ENCODE results near the gene HDAC5. TPM values are rescaled to one million over a fixed set of nuclear protein-coding genes. Genes with fewer than 3 reads are reported as not detected.
A peak's percentile ranks its signal among the peaks of the same experiment; 100 is the strongest.
"Not testable (repeated sequence)": the region's sequence is repeated elsewhere in the genome, so short reads cannot be mapped to it uniquely, and the experiment has no call there.

HDAC5 gene
- total and polyA plus RNA-seq, 12 donors = 4.8 to 144 (median 73.0) TPM

DNA sequence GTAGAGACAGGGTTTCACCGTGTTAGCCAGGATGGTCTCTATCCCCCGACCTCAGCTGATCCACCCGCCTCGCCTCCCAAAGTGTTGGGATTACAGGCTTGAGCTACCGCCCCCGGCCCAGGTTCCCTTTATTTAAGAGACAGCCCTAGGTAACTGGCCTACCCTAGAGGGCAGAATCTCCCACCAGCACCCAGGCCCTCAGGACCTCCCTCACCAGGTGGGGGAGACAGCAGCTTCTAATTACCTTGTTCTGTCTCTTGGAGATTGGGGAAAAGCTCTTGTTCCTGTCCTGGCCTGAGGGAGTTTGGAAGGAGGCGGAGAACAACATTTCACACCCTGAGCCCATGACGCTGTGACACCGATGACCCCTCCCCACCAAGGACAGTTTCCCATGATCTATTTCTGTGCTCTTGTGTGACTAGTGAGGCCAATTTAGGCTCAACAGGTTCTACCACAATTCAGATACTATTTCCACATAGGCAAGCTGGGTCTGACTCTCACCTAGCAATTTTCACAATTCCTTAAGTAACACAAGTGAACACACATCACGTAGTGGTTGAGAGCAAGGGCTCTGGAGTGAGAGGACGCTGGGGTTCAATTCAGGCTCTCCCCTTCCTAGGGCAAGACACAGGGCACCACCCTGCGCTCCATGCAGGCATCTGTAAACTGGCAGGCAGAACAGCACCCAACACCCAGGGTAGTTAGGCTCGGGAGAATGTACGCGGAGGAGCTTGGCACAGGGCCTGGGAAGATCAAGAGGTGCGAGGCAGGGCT is 20.4 kb downstream of the HDAC5 start:
- Histone ChIP-seq H3K27me3 (no peaks in the 10 kb centered on the region), H3K9me3 (replicated peaks in 1 of 3) (no peaks in the 10 kb centered on the region), H3K4me1 (replicated peaks in 1 of 2) (peaks cover 11 to 20% of the 10 kb centered on the region in 2 donors), H3K27ac (peak overlapping the region in 1 of 5 donors; percentile 0), H3K36me3 (replicated peaks in 1 of 2) (no peaks in the 10 kb centered on the region), H3K4me3 (no peak overlapping the region)
- intact Hi-C loops (cut with DNase I) = no loop called here
- 85 to 90% (median 88%) methylated on average over 15 to 16 of the region's 16 CpGs for whole genome bisulfite sequencing, 4 donors
- TF ChIP-seq, protein P1, sequence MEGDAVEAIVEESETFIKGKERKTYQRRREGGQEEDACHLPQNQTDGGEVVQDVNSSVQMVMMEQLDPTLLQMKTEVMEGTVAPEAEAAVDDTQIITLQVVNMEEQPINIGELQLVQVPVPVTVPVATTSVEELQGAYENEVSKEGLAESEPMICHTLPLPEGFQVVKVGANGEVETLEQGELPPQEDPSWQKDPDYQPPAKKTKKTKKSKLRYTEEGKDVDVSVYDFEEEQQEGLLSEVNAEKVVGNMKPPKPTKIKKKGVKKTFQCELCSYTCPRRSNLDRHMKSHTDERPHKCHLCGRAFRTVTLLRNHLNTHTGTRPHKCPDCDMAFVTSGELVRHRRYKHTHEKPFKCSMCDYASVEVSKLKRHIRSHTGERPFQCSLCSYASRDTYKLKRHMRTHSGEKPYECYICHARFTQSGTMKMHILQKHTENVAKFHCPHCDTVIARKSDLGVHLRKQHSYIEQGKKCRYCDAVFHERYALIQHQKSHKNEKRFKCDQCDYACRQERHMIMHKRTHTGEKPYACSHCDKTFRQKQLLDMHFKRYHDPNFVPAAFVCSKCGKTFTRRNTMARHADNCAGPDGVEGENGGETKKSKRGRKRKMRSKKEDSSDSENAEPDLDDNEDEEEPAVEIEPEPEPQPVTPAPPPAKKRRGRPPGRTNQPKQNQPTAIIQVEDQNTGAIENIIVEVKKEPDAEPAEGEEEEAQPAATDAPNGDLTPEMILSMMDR (IDR thresholded peaks at IDR 0.05) = no peak
- TF ChIP-seq POLR2A (IDR thresholded peaks at IDR 0.05) = no peak
- DNase-seq = no peak

DNA sequence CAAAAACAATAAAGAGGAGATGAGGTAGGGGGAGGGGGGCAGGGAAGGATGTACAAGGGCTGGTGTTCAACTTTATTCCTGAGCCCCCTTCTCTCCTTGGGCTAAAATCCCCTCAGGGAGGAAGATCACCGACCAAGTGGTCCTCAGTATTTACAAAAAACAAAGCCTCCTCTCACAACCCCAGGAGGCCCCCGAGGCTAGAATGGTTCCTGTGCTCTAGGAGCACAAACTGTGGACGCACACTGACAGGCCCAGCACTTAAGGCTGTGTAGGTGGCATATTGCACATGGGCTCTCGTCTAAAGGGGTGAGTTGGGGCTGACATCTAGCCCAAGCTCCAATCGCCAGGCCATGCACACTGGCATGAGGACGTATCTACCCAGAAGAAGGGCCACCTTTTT is 21.6 kb downstream of the HDAC5 start:
- H3K4me1 ChIP-seq (replicated peaks in 1 of 2) = peaks cover 16 to 20% of the 10 kb centered on the region in 2 donors
- intact Hi-C loops (cut with DNase I); H3K36me3 ChIP-seq (replicated peaks in 1 of 2); H3K27me3 ChIP-seq; H3K4me3 ChIP-seq; H3K9me3 ChIP-seq (replicated peaks in 1 of 3); DNase-seq; H3K27ac ChIP-seq: not testable (repeated sequence)
- WGBS, 4 donors = 82 to 90% (median 87%) methylated on average over 2 to 6 of the region's 6 CpGs

DNA sequence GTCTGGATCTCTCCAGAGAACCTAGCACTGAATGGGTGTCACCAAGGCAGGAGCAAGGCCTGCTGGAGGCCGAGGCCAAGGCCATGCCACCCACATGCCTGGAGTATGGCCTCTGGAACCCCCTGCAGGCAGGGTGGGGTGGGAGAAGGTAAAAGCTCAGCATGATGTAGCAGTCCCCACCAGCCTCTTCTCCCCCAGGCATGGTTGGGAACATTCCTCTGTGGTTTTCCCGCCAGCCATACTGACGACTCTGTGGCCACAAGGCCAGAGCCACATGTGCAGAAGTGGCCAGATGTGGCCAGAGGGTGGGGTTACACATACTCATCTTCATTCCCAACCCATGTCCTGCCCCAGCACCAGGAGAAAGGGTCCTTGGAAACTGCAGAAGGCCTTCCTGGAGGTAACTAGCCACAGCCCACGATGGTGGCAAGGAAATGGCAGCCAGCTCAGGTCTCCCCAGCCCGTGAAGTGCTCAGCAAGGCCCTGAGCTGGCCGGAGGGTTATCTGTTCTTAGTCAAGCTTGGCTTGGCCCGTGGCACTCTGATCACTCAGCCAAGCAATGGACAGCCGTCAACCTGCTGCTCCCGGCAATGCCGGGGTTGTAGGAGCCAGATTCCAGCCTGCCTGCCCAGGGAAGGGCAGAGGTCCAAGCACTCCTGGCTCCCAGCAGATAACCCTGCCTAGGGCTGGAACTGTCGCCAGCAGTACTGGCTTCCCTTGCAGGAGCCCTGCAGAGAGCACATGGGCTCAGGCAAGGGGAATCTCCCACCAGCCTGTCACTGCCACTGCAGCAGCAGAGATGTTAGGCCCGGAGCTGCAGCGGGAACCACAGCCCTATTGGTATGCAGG is 26.1 kb downstream of the HDAC5 start:
- Histone ChIP-seq H3K36me3 (replicated peaks in 1 of 2) (peaks cover 0 to 15% of the 10 kb centered on the region in 2 donors), H3K9me3 (replicated peaks in 1 of 3) (no peaks in the 10 kb centered on the region), H3K4me3 (no peak overlapping the region), H3K27me3 (no peaks in the 10 kb centered on the region), H3K4me1 (replicated peaks in 1 of 2) (peaks cover 29 to 35% of the 10 kb centered on the region in 2 donors), H3K27ac (peak overlapping the region in 3 of 5 donors; percentile 26 to 89 (median 87))
- no peak for TF ChIP-seq POLR2A (IDR thresholded peaks at IDR 0.05)
- TF ChIP-seq, protein P1 (IDR thresholded peaks at IDR 0.05) = no peak
- intact Hi-C loops (cut with DNase I) = no loop called here
- peak in 4 of 7 donors; percentile 45 to 70 (median 58) for DNase-seq
- 40 to 48% (median 45%) methylated on average over 1 to 13 of the region's 13 CpGs for WGBS, 4 donors

DNA sequence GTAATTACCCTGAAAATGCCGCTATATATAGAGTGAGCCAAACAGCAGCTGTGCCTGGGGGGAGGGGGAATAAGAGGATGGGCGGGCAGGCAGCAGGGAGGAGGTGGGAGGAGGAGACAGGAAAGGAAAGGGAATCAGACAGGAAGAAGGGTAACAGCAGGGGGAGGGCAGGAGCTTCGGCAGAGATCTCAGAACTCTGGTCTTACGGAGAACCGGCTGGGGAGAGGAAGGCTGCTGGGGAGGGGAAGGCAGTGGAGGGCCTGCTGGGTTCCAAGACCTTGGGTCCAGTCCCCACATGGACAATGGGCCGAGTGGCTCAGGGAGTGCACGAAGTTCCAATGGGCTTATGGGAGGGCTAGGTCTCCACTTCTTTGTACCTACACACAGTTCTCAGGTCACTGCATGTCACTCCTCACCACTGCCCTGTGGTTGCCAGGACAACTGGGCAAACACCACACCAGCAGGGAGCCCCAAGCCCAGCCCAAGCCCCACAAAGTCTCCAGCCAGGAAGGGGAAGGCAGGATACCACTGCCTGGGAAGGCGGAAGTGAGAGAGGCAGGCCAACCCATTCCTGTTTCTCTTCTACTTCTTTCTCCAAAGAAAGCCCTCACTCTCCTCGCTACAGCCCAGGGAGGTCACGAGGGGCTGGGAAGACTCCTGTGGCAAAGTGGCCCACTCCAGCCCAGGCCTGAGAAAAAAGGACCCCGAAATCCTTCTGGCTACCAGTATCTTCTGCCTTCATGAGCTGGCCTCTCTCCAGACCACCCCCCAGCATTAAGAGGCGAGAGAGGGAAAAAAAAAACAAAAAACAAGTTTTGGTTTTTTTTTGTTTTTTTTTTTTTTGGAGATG is 27.6 kb downstream of the HDAC5 start:
- peaks cover 29 to 35% of the 10 kb centered on the region in 2 donors for H3K4me1 ChIP-seq (replicated peaks in 1 of 2)
- H3K27ac ChIP-seq = peak overlapping the region in 4 of 5 donors; percentile 14 to 89 (median 76)
- H3K9me3 ChIP-seq (replicated peaks in 1 of 3) = no peaks in the 10 kb centered on the region
- no peaks in the 10 kb centered on the region for H3K27me3 ChIP-seq
- WGBS, 4 donors = 36 to 45% (median 40%) methylated on average over 12 of the region's 12 CpGs
- peaks cover 0 to 30% of the 10 kb centered on the region in 2 donors for H3K36me3 ChIP-seq (replicated peaks in 1 of 2)
- intact Hi-C loops (cut with DNase I) = no loop called here
- TF ChIP-seq, protein P1 (IDR thresholded peaks at IDR 0.05) = peak in 1 of 6 experiments; percentile 9
- no peak for TF ChIP-seq POLR2A (IDR thresholded peaks at IDR 0.05)
- peak overlapping the region in 1 of 4 donors; percentile 13 for H3K4me3 ChIP-seq
- DNase-seq = peak in 6 of 7 donors; percentile 50 to 83 (median 62)

Data from adrenal gland (tissue), 12 donors.